HG03066 (cell line): ENCODE measurements around the gene OTUD1.

ENCODE experiments used
- ATAC-seq: cut with Tn5 transposase; IDR thresholded peaks from one replicate; pipeline ENCODE4 v1.9.1; 2021; ENCODE audit warnings: low read depth; ENCODE audit not compliant: unreplicated experiment

The OTUD1 gene

DNA sequence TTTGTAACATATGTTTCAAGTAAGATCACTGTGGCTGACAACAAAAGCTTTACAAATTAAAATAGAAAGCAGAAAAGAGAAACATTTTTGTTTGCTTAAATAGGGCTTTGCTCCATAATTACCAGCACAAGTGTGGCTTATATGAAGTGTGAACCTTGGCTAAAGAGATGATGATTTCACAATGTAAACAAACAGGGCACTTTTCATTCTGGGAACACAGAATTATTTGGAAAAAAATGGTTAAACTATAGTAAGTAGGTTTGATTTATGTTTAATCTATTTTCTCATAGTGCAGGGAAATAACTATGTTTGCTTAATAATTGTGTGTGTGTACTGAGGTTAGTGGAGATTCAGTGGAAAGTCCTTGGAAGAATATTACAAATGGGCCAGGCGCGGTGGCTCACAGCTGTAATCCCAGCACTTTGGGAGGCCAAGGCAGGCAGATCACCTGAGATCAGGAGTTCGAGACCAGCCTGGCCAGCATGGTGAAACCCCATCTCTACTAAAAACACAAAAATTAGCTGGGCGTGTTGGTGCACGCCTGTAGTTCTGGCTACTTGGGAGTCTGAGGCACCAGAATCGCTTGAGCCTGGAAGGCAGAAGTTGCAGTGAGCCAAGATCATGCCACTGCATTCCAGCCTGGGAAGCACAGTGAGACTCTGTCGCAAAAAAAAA, 19.1 kb upstream of the OTUD1 start:
- ATAC-seq: no peak

GRCh38 chr10:23421397-23421796, 17.5 kb upstream of the OTUD1 start:
- ATAC-seq: no peak

GRCh38 chr10:23422003-23422411, 16.9 kb upstream of the OTUD1 start:
- no peak for ATAC-seq

GRCh38 chr10:23432166-23432565, 6.7 kb upstream of the OTUD1 start:
- ATAC-seq: no peak

DNA sequence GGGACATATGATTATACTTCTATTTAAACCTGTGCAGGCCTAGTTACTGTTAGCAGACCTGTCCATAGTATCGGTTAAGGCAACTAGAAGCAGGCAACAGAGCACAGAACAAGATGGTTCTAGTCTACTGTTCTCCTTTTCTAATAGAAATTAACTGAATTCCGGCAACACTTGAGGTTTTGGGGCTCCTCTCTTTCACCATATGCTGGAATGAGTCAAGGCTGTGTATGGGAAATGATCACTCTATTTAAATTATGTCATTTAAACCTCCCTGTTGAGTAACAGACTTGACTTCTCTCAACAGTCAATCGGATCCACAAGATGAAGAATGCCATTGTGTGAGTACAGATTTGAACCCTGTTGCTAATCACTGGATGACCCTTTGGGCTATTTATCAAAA, 6.2 kb upstream of the OTUD1 start:
- no peak for ATAC-seq

DNA sequence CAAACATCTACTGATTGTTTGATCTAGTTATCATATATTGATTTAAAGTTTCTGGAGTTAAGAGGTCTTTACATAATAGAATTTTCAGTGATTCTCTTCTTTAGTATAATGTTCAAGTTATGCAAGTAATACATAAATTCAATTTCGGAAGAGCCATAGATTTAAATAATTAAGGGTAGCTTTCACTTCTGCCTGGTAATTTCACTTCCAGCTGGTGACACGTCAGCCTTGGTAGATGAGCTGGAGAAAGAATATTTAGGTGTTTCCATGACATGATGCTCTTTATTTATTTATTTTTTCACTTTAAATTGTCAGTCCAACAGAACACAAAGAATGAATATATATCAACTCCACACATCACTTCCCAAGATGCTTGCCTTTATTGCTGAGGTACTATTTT, 5.2 kb upstream of the OTUD1 start:
- ATAC-seq: no peak

DNA sequence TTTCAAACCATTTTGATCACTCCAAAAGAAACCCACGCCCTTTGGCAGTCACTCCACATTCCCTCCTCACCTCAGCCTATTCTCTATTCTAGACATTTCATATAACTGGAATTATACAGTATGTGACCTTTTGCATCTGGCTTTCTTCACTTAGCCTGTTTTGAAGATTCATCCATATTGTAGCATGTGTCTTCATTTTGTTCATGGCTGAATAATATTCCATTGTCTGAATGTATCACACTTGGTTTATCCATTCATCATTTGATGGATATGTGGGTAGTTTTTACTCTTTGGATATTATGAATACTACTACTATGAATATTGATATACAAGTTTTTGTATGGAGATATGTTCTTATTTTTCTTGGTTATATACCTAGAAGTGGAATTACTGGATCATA, 3.5 kb upstream of the OTUD1 start:
- no peak for ATAC-seq

DNA sequence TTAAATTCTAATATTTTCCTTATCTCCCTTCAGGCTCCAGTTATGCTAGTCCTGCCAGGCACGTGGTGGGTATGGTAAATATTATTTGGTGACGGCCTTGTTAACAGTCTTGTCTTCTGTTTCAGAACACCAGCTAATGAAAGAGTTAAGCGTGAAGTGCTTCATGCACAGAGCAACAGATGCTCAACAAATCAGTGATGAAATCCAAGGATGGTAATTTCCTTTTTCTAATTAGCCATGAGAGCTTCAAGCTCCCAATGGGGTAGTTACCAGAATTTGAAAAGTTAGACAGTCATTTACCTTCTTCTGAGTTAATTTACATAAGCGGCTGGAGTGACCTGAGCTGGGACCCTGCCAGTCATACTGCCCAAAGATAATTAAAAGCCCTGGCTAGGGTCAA, 1.9 kb upstream of the OTUD1 start:
- ATAC-seq: no peak

DNA sequence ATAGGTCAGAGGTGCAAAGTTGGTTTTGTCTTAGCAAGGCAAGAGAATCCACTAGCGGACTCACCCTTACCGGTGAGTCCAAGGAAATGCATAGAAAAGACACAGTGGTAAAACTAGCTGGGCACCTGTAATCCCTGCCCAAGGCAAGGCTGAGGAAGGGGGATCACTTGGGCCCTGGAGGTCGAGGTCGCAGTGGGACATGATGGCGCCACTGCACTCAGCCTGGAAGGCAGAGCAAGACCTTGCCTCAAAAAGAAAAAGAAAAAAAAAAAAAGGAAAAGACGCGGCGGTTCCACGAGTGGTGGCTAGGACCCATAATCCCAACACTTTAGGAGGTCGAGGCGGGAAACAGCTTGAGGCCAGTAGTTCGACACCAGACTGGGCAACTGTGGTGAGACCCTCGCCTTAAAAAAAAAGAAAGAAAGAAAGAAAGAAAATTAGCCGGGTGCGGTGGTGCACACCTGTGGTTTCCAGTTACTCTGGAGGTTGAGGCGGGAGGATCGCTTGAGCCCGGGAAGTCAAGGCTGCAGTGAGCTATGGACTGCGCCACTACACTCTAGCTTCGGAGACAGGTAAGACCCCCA, 820 bp upstream of the OTUD1 start:
- no peak for ATAC-seq

DNA sequence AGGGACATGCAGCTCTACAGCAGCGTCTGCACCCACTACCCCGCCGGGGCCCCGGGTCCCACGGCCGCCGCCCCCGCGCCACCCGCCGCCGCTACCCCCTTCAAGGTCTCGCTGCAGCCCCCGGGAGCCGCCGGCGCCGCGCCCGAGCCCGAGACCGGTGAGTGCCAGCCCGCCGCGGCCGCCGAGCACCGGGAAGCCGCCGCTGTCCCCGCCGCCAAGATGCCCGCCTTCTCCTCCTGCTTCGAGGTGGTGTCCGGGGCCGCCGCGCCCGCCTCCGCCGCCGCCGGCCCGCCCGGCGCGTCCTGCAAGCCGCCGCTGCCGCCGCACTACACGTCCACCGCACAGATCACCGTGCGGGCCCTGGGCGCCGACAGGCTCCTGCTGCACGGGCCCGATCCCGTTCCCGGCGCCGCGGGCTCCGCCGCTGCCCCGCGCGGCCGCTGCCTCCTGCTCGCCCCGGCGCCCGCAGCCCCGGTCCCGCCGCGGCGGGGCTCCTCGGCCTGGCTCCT, 631 bp downstream of the OTUD1 start:
- ATAC-seq: peak; percentile 9

DNA sequence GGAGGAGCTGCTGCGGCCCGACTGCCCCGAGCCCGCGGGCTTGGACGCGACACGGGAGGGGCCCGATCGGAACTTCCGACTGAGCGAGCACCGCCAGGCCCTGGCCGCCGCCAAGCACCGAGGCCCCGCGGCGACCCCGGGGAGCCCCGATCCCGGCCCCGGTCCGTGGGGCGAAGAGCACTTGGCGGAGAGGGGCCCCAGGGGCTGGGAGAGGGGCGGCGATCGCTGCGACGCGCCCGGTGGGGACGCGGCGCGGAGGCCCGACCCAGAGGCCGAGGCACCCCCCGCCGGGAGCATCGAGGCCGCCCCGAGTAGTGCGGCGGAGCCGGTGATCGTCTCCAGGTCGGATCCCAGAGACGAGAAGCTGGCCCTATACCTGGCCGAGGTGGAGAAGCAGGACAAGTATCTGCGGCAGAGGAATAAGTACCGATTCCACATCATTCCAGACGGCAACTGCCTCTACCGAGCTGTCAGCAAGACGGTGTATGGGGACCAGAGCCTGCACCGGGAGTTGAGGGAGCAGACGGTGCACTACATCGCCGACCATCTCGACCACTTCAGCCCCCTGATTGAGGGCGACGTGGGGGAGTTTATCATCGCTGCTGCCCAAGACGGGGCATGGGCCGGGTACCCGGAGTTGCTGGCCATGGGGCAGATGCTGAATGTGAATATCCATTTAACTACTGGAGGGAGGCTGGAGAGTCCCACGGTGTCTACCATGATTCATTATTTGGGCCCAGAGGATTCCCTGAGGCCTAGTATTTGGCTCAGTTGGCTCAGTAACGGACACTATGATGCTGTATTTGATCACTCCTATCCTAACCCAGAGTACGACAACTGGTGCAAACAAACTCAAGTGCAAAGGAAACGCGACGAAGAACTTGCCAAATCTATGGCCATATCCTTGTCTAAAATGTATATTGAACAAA, 1.4 kb downstream of the OTUD1 start:
- ATAC-seq: peak; percentile 11

DNA sequence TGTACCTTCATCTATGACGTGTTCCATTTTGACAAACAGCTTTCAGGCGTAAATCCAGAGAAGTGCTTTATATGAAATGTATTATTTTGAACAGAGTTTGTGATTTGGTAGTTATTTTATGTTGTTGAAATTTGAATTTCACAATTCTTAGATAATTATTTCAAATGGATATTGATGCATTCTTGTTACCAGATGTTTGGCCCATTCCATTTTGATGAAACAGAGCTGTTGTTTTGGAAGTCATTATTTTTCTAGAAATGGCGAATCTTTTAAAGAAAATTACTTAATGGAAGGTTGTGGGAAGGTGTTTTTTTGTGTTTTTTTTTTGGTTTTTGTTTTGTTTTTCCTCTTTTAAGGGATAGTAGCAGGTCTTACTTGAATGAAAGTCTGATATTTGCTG, 2.4 kb downstream of the OTUD1 start:
- no peak for ATAC-seq

GRCh38 chr10:23442936-23443335, 4.1 kb downstream of the OTUD1 start:
- ATAC-seq: no peak

- ATAC-seq: no peak
These were observed 6.7 kb downstream of the OTUD1 start for GRCh38 chr10:23445591-23445990.

GRCh38 chr10:23448323-23448722, 9.4 kb downstream of the OTUD1 start:
- ATAC-seq: peak; percentile 11

DNA sequence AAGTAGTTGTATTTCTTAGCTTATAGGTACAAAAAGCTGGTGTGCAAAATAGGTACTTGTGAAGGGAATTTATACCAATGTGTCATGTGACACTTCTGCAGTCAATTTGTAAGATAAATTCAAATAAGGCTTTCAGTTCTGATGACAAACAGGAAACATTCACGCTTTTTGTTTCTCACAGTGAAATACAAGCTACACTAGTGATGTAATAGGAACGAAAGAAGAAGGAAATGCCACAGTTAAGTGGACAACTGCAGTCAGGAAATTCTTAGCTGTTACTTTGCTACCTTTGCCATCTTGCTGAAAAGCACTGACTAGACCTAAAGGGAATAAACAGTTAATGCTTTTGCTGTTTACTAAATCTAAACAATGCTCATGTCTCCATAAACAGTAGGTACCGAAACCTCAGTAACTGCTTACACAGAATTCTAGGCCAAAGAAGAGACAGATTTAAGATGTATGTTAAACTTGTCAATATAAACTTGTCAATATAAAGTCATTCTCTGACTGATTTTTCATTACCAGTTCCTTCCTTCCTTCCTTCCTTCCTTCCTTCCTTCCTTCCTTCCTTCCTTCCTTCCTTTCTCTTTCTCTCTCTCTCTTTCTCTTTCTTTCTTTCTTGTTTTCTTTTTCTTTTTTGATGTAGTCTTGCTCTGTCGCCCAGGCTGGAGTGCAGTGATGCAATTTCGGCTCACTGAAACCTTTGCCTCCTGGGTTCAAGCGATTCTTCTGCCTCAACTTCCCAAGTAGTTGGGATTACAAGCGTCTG, 10.1 kb downstream of the OTUD1 start:
- peak; percentile 87 for ATAC-seq

DNA sequence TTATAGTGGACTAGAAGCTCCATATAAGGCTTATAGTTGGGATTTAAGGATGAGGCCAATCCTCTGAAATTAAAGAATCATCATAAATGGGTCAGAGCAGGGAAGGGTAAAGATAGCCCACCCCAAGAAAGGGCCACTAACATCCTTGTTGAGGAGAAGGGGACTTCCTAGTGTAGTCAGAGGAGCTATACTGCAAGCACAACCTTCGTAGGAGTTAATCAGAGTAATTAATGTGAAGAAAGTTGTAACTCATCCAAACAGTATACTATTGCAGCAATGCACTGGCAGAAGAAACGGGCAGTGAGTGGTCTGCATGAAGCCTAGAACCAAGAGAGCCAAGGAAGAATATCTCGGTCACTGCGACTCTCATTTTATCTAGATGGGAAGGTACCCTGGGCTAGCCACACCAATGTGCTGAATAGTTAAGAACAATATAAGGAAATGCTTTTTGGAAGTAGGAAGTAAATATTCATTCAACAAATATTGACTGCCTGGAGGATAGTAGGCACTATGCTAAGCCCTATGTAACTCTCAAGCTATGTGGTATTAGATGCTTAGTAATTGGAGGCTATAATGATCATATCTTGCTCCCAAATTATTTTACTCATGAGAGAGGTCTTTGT, 13.3 kb downstream of the OTUD1 start:
- no peak for ATAC-seq

DNA sequence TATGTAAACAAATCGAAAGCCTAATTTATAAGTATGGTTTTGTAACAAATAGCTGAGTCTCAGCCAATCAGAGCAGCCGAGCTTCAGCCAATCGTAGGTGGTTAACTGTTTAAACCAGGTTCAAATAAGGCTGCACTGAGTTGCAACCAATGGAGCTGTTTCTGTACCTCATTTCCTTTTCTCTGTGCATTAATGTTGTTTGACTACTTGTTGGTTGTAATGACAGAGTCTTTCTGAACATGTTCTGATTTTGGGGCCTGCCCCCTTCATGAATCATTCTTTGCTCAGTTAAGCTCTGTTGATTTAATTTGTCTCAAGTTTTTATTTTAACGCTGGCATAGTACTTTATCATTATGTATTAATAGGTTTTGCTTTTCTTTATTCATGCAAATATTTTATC, 14.6 kb downstream of the OTUD1 start:
- ATAC-seq: no peak

DNA sequence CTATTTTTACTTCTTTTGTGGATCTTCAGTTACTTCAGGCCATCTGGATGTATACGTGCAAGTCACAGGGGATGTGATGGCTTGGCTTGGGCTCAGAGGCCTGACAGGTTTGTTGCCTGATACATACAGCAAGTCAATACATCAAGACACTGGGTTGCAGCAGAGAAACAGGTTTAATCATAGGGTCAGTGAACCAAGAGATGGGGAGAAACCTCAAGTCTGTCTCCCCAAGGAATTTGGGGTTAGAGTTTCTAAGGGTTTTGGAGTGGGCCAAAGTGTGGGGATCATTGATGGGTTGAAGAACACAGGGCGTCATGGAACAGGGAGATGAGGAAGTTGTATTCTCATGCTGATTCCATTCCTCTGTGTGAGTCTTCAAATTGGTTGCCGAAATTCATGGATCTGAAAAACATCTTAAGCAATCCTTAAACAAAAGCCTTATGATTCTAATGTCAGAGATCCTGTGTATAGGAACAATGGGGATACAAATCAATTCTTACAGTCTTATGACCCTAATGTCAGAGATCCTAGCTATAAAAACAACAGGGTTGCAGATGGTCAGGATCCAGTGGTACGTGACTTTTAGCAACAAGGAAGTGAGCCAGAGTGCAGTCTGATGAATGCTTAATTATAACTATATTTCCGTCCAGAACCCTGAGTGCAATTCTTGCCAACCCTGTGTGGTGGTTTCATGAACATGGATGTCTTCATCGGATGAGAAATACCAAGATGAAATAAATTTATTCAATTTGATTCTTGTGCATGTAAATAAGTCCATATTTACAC, 18.9 kb downstream of the OTUD1 start:
- no peak for ATAC-seq
